Stimulated activated CD4-positive, alpha-beta T cell treated with anti-CD3 and anti-CD28 coated beads, Interleukin-2, amount 100 ng/mL, for 24 hours (primary cell): ENCODE results near the gene KLHDC9.
"Not testable (repeated sequence)": the region's sequence is repeated elsewhere in the genome, so short reads cannot be mapped to it uniquely, and the experiment has no call there.

ENCODE experiments used
- DNase-seq, 2 donors: peaks; one replicate each; pipeline ENCODE4 v3.0.0-alpha.2; 2020

Gene KLHDC9

DNA sequence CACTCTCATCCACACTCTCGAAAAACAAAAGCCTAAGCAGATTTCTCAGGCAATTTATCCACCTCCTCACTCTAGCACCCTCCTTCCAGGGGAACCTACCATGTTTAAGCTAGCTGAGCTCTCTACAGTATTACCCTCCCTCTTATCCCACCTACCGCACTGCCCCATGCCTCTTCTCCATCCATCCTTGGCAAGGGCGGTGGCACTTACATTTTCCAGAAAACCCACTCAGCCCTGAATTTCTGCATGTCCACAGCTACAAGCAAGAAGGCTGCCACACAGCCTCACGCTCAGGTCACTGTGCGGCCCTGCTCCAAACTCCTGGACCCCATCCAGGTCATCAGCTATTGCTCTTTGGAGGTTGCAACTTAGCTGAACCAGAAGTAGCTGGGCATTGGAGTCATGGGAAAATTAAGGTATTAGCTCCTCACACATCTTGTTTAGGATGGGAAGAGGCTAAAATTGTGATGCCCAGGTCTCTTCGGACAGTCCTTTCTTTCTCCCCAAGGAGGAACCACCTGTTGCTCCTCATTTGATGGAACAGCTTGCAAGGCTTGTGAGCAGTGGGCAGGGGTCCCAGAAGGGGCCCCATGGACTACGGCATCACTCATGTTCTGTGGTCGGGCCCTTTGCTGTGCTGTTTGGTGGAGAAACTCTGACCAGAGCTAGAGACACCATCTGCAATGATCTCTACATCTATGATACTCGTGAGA, 1.1 kb downstream of the KLHDC9 start:
- DNase-seq, result no peak

DNA sequence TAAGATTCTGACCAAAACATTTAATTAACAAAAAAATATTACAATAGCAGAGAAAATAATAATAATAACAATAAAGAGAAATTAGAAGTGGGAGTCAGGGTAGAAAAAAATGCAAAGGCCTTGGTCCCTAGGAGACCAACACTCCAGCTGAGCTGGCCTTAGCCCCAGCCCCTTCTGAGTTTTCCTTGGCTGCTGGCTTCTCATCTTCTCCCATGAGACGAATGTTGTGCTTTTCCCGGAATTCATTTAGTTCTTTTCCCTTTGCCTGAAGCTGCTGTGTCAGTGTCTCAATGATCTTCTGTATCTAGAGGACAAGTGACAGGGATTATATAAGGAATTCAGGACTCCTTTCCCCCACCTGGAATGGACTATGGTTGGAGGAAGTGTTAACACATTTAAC, 2.4 kb downstream of the KLHDC9 start:
- DNase-seq, result no peak

DNA sequence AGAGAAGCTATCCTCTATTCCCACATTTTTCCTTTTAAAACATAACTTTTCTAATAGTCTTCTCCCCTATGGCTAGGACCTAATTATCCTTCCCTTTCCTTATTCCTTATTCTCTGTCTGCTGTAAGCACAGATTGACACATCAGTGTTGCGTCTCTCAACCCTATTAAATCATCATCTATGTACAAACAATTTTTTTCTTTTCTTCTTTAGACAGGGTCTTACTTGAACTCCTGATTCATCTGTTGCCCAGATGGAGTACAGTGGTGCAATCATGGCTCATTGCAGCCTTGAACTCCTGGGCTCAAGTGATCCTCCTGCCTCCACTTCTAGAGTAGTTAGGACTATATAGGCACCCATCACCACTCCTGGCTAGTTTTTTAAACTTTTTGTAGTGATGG, 8.3 kb downstream of the KLHDC9 start:
- DNase-seq, result no peak

DNA sequence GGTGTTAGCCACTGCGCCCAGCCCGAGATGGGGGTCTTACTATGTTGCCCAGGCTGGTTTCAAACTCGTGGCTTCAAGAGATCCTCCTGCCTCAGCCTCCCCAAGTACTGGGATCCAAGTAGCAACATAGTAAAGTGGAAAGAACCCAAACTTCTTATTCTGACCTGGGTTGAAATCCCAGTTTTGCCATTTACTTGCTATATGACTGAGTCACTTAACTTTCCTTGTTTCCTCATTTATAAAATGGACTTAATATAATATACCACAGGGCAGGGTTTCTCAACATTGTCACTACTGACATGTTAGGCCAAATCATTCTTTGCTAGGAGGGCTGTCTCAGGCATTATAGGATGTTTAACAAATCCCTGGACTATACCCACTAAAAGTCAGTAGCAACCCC, 13.0 kb downstream of the KLHDC9 start:
- no peak for DNase-seq

DNA sequence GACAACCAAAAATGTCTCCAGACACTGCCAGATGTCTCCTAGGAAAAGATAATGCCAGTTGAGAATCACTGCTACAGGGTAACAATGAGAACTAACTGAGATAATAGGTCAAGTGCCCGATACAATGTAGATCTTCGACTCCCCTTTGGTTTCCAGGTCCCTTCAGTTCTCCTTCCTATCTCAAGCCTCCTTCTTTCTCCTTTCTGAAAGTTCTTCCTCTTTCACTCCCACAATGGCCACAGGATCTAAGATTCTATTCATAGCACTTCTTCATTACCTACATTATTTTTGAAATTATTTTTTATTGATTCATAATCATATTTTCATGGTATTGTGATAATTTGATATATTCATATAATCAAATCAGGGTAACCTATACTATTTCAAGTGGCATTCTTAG, 13.4 kb downstream of the KLHDC9 start:
- no peak for DNase-seq

DNA sequence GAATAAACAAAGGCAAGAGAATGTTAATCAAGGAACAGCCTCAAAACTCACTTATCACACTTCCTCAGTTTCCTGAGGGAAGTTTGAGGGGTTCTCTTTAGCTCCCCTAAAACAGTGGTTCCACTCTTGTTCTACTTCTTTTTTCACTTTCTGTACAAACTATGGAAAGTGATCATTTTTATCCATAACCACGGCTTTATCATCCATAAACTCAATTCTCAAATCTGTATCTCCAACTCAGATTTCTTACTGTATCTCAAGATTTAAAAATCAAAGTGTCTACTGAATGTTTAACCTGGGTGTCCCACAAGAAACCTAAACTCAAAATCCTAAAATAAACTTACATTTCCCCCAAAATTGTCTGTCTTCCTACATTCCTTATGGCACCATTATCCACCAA, 15.8 kb downstream of the KLHDC9 start:
- DNase-seq, result no peak

DNA sequence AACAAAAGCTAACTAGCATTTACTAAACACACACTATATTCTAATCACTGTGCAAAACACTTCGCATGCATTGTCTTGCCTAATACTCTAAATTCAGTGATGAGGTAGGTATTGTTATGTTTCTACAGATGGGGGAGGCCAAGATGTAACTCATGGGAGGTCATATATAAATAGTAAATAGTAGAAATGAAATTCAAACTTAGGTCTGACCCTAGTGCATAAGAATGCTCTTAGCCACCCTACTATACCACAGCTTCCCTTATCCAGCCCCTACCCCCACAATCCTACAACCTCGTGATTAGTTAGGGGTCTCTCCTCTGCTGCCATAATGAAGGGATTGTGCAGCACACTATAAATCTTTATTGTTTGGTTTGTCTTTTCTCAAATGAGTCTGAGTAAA, 16.4 kb downstream of the KLHDC9 start:
- no peak for DNase-seq

DNA sequence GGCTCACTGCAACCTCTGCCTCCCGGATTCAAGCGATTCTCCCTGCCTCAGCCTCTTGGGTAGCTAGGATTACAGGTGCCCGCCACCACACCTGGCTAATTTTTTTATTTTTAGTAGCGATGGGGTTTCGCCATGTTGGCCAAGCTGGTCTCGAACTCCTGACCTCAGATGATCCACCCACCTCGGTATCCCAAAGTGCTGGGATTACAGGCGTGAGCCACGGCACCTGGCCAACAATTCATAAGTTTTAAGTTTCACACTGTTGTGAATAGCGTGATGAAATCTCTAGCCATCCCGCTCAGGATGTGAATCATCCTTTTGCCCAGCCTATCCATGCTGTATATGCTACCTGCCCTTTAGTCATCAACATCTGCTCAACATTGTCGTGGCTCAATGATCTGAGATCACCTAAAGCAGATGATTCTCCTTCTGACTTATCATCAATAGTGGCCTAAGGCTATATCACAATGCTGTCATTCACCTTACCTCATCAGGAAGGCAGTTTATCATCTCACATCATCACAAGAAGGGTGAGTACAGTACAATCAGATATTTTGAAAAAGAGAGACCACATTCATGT, 17.1 kb downstream of the KLHDC9 start:
- peak in 1 of 2 donors; percentile 35 for DNase-seq

DNA sequence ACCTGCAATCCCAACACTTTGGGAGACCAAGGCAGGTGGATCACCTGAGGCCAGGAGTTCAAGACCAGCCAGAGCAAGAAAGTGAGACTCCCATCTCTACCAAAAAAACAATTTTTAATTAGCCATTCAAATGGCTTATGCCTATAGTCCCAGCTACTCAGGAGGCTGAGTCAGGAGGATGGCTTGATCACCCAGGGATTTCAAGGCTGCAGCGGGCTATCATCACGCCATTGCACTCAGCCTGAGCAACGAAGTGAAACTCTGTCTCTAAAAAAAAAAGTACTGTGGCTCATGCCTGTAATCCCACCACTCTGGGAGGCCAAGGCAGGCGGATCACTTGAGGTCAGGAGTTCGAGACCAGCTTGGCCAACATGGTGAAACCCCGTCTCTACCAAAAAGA, 17.8 kb downstream of the KLHDC9 start:
- DNase-seq, result not testable (repeated sequence)

DNA sequence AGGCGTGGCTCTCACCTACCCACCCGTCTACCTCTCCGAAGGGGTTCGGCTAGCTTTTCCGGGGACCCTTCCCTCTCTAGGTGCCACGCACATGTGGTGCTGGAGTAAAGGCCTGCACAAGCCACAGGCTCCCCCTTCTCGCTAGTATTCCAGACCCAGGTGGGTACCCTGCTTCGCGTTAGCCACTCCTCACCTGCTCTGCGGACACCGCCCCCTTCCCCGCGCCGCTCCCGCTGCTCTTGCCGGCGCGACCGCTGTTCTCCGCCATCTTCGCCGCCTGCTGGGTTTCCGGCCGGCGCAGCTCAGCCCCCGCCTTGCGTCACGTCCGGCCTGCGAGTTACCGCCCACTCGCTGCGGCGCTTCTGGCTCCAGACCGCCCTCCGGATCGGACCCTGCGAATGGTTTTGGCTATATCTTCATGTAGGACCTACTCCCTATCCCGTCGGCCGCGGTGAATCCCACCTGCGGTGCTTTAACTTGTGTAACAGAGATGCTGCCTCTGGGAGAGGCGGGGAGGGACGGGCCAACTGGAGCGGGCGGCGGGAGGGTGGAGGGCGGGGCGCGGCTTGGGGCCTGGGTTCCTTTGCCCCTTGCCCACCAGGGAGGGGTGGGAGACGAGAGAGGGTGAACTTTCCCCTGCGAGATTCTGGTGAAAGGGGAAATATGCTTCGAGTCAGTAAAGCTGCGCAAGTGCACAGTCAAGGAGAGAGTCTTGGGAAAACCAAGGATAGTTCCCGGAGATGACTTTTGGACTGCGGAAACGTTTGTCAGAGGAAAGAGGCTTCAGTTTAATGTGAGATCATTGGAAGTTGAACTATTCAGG, 19.8 kb downstream of the KLHDC9 start, which contains the start of the genes NIT1 and PFDN2:
Gene NIT1, plus strand, starts transcription at position 347 of the 823 bp plus-strand sequence. Its CDS starts 72 bp downstream, at position 419.
Gene PFDN2, minus strand, starts transcription at position 279 of the 823 bp plus-strand sequence. Its CDS starts 11 bp downstream, at position 268.
- DNase-seq, result peak; percentile 88 to 92

DNA sequence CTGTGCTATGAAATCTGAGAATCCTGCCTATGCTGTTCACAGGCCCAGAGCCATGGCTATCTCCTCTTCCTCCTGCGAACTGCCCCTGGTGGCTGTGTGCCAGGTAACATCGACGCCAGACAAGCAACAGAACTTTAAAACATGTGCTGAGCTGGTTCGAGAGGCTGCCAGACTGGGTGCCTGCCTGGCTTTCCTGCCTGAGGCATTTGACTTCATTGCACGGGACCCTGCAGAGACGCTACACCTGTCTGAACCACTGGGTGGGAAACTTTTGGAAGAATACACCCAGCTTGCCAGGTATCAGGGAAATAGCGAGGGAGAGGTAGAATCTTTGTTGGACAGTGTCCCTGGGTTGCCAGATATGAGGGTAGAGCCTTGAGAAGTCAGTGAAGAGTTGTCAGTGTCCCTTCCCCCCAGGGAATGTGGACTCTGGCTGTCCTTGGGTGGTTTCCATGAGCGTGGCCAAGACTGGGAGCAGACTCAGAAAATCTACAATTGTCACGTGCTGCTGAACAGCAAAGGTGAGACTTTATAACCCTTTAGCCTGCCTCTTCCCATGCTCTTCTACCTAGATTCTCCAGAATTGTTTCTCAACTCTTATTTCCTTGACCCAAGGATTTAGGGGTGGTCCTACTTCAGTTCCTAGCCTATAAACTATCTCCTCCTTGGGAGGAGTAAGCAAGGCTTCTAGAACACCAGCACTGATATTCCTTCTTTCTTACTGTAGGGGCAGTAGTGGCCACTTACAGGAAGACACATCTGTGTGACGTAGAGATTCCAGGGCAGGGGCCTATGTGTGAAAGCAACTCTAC, 21.1 kb downstream of the KLHDC9 start:
- peak; percentile 65 to 78 for DNase-seq

DNA sequence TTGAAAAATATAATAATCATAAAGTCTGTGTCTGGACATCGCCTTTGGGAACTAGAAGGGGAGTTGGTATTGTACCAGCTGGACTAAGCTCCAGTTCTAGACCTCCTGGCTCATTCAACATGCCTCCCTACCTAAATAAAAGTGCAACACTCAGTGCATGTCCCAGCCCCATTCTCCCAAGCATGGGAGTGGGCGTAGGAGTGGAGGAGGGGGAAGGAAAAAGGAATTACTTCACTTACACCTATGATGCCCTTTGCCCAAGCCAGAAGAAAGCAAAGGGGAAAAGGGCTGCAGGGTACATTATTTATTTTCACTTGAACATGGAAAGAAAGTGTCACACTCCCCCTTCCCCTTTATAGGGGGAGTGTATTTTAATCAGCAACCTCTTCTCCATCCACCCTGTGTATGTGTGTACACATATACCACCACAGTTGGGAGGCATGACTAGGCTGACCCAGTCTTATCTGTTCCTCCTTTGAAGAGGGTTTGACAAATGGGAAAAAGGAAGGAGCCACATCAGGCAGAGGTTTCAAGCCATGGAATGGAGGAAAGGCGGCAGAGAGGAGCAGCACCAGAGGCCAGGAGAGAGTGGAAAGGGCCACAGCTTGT, 23.0 kb downstream of the KLHDC9 start:
- DNase-seq, result no peak

DNA sequence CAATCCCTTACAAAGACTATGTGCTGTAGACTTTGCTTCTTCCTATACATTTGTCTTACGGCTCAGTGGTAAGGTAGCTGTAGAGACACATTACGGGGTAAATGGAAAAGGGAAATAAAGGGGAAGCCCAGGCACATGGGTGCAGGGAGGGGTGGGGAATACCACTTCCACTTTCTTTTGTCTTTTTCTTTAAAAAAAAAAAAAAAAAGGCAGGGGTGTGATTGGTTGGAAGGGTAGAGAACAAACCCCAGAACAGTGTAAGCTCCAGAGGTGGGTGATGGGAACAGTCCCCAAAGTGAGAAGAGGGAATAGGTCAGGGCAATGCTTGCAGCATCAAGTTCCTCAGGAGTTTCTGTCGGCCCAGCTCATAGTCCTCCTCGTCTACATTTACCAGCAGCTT, 23.7 kb downstream of the KLHDC9 start:
- DNase-seq, result no peak

DNA sequence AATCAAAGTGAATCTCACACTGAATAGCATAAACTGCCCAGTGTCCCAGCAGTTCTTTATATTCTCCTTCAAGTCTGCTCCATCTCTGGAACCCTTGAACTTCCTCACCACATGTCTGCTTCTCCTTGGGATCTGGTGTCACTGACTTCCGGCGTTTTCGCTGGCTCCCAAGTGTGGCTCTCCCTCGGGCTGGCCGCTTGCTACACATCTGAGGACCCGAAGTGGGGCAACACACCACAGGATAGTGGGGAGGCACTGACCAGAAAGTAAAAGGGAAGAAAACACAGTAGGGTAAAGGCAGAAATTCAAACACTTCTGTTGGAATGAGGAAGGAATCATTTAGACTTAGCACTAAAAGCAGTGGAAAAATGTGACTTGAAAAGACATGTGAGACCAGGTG, 24.8 kb downstream of the KLHDC9 start:
- no peak for DNase-seq

DNA sequence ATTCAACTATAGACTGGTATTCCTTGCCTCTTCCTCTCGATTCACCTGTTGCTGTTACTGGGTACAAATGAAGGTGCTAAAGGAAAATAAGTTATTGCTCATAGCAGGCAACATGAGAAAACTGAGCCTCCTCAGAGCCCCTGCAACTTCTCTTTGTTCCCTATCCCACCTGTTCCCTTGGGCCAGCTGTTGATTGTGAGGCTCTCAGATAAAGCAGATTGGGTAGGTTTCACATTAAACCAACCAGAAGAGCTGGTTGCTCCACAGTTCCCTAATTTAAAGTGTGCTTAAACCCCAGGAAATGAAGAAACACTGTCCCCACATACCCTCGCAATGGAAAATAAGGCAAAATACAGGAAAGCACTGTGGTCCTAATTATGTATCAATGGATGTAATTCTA, 29.5 kb downstream of the KLHDC9 start:
- DNase-seq, result no peak

DNA sequence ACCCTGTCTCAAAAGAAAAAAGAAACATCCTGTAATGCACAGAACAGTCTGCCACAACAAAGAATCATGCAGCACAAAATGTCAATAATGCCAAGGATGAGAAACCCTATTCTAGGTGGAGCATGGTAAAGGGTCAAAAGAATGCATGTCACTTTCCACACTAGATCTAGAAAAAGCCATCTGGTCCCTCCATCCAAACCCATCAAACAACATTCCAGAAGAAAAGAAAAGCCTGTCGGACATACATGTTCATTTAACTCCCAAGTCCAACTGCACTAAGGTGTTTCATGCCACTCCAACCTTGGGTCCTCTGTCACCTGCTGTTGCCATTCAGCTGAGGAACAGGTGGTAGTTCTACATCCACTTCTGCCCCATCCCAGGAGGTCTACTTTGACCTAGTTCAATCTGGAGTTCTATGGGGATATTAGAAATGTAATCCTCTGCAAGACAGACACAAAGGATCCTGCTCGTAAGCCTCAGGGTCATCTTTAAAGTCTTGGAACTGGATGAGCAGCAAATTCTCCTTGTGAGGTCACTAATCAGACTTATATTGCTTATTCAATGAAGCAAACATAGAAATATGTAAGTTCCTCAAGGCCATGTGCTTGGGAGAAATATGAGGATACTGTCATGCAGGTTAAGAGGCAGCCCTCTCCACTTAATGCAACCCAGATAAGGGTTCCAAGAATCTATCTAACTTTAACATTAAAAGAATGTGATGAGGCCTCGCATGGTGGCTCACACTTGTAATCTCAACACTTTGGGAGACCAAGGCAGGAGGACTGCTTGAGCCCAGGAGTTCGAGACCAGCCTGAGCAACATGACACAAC, 30.6 kb downstream of the KLHDC9 start:
- no peak for DNase-seq

DNA sequence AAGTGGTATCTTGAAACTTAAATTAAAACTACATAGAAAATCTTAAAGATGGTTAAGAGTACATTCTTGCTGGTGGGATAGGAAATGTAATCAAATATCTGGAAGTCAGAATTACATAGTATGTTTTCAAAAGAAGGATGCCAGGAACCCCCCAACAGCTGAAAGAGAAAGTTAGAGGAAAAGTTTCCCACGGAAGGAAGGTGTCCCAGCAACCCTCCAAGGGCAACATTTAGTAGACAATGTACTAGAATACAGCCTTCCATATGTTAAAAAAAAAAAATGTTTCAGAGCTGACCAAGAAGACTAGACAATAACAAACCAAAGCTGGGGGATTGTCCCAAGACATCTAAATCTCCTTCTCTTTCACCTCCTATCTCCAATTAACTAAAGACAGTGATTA, 32.1 kb downstream of the KLHDC9 start:
- no peak for DNase-seq

DNA sequence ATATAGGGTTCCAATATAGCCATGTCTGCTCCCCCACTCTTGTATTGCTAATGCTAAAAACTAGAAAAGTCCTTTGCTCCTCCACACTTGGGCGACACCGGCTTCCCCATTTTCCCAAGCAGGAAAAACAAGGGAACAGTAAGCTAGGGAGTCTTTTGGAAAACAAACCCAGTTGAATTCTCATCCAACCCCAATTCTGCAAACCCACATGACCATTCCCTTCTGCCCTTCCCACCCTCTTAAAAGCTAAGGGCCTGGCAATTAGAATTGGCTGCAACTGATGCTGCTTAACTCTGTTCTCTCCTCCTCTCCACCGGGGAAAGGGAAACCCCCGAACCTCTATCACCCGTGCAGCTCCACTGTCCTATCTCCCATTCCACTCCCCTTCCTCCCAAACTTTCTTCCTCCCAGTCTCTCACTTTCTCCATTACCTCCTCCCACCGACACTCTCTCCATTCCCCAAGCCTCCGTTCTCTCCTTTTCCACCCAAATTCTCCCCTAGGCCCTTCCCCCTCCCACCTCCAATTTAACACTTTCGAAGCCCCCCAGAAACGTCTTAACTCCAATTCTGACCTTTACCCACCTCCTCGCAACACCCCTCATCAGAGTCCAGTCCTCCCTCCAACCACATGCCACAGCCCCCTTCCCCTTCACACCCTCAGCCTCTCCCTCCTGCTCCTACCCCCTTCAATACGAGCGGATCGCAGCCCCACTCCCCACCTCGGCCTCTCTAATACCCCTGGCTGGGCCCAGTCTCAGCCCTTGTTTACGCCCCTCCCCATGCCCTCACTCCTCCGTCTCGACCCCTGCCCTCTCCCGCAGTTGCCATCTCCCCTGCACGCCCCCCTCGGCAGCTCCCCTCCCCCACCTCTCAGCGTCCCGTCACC, 33.6 kb downstream of the KLHDC9 start:
- no peak for DNase-seq

DNA sequence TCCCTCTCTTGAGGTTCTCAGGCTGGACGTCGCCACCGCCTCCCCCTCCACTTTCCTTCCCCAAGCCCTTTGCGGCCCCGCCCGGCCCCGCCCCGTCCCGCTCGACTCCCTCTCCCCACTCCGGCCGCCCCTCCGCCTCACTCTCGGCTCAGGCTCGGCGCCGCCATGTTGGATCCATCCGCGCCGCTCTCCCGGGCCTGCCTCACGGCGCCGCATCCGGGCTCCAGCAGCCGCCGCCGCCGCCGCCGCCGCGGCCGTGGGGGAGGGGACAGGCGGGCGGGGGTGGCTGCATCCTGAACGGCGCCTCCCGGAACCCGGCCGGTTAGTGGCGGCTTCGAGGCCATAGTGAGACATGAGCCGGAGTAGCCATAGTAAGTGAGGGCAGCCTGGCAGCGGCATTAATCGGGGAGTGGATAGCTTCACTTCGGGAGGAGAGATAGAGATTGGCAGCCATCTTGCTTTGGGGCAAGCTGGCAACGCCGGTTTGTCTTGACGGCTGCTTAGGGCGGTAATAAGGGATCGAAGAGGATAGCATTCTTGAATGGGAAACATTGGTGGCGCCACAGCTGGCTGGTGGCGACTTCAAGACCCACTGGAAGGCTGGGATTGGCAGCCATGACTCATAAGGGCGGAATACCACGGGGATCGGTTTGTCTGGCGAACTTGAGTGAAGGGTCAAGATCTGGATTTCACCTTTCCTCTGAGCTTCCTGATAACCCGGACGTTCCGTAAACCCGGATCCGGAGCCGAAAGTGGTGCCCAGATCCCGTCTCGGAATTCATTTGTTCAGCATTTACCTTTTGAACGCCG, 34.5 kb downstream of the KLHDC9 start, which contains the start of gene DEDD:
Gene DEDD, minus strand, starts transcription at position 258 of the 810 bp plus-strand sequence. CDS start 8,205 bp downstream, outside the sequence.
- DNase-seq, result peak; percentile 88 to 90
